Breast epithelium (tissue), 3 donors: ENCODE data around the gene TANK.
"Not testable (repeated sequence)": the region's sequence is repeated elsewhere in the genome, so short reads cannot be mapped to it uniquely, and the experiment has no call there.

ENCODE experiments used
- POLR2A ChIP-seq: fragments of 450-650 bp; IDR thresholded peaks from one replicate; pipeline ENCODE4 v1.6.1; 2016; ENCODE audit warnings: antibody characterized with exemption, mild to moderate bottlenecking, moderate library complexity
- TF ChIP-seq, protein P1 (sequence below), 3 donors: fragments of 450-650 bp; IDR thresholded peaks; one replicate each; pipeline ENCODE4 v1.5.1; 2016 to 2017; ENCODE audit warnings: antibody characterized with exemption in 3 of 3, mild to moderate bottlenecking in 3 of 3, moderate library complexity in 3 of 3

DNA sequence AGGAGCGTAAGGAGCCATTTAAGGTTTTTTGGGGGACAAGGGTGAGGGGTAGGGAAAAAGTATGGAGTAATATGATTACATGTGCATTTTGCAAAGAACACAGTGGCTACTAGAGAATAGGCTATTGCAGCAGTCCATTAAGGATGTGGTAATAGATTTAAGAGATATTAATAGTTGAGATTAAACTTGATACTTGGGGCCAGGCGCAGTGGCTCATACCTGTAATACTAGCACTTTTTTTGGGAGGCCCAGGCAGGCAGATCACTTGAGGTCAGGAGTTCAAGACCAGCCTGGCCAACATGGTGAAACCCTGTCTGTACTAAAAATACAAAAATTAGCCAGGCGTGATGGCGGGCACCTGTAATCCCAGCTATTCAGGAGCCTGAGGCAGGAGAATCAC lies 35.4 kb downstream of the TANK start:
- TF ChIP-seq, protein P1, sequence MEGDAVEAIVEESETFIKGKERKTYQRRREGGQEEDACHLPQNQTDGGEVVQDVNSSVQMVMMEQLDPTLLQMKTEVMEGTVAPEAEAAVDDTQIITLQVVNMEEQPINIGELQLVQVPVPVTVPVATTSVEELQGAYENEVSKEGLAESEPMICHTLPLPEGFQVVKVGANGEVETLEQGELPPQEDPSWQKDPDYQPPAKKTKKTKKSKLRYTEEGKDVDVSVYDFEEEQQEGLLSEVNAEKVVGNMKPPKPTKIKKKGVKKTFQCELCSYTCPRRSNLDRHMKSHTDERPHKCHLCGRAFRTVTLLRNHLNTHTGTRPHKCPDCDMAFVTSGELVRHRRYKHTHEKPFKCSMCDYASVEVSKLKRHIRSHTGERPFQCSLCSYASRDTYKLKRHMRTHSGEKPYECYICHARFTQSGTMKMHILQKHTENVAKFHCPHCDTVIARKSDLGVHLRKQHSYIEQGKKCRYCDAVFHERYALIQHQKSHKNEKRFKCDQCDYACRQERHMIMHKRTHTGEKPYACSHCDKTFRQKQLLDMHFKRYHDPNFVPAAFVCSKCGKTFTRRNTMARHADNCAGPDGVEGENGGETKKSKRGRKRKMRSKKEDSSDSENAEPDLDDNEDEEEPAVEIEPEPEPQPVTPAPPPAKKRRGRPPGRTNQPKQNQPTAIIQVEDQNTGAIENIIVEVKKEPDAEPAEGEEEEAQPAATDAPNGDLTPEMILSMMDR (IDR thresholded peaks at IDR 0.05): not testable (repeated sequence)
- TF ChIP-seq POLR2A: not testable (repeated sequence)
